DMS 273 treated with DMSO at 0.1 percent for 48 hours (cell line): Measurements from ENCODE around the gene ACSF3.
A peak's percentile ranks its signal among the peaks of the same experiment; 100 is the strongest.

Experiments used
- DNase-seq: peaks from one replicate; lab custom pipeline; 2025; lab: John Stamatoyannopoulos, UW

Gene ACSF3

DNA sequence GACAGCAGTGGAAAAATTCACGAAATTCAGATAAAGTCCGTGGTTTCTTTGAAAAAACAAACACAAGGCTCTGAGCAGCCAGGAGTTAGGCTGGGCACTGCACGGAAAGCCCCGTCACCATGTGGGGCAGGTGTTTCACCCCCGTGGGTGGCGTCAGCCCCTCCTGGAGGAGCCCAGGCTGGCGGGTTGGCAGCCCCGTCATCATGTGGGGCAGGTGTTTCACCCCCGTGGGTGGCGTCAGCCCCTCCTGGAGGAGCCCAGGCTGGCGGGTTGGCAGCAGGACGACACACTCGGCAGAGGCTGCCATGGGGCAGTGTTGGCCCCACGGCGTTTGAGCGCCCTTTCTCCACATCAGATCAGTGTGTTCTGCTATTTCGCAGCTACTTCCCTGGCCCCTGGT, 38.1 kb downstream of the ACSF3 start:
- DNase-seq, result no peak

DNA sequence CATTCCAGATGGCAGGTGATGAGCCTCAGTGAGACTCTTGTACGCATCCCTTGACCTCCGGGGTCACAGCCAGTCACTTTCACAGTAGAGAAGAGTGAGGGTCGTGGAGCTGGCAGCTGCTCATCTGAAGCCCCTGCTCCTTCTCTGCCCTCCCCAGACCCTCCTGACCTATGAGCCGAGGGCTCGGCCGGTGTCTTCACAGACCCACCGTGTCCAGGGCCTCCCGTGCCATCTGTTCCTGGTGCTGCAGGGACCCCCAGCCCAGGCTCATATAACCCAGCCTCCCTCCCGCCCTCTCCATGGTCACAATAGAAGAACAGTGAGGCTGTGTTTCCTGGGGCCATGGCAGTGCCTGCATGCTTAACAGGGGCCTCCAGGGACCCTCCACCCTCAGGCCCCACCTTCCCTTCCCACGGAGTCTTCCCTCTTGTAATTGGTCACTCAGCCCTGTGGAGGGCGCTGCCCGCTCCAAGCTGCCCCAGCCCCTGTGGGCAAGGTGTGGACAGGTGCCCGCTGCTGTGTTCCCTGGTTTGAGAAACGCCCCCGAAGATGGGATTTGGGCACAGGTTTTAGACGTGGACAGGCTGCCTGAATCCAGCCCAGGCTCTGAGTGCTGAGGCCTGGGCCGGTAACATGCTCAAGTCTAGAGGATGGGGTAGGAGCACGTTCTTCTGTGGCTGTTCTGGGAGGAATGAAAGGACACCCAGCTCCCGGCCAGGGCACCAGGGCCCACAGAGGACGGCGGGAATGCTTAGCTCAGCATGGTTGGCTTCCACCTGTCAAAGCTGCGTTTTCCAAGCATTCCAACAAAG, 38.7 kb downstream of the ACSF3 start:
- DNase-seq, result no peak

DNA sequence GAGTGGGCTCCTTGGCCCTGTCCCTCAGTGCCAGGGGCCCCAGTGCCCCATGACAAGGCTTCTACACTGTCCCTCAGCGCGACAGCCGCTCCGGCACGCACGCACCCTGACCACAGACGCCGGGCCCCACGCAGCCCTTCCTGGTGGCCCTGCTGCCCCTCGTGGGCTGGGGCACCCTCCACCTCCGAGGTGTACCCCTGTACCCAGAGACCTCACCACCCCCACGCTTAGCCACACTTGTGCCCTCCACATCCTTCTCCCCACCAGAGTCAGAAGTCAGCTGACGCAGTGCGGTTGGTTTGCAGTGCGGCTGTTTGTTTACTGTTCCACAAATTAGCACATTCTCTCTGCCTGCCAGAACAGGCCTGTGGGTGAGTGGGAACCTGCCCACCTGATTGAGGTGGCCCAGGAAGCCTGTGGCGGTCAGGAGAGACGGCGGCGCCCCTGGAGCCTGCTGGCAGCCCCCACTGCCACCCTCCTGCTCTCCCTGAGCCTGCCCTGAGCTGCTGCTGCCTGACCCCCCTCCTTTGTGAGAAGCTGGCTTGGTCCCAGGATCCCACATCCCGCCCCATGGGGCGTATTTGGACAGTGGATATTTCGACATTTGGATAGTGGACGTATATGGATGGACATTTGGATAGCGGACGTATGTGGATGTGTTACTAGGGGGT, 39.9 kb downstream of the ACSF3 start:
- DNase-seq, result no peak

DNA sequence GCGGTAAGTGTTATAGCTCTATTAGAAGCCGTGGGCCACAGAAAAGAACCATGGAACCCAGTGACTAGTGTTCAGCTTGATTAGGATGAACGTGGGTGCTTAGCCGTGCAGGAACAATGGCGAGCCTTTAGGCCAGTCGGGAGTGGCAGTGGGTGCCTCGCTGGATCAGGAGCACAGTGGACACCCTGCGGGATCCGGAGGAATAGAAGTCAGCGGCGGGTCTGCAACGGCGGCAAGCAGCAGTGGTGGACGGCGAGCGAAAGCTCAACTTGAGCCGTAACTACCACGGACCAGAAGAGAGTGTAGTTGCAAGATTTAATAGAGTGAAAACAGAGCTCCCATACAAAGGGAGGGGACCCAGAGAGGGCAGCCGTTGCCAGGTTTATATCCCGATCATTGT, 40.6 kb downstream of the ACSF3 start:
- no peak for DNase-seq

DNA sequence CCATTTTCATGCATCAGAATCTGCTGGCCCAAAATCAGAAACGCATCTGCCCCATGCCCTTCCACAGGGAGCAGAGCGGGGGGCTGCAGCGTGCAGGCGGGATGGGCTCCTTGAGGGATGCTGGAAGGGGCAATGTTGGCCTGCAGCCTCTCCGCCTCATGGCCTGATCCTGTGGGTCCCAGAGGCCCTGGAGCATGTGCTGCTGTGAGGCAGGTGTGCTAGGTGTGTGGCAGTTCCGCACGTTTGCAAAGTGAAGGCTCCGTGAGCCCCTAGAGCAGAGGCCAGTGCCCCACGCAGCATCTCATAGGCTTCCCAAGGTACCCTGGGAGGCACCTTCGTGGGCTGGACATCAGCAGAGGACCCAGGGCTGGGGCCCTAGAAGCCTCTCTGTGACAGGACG, 41.5 kb downstream of the ACSF3 start:
- no peak for DNase-seq

DNA sequence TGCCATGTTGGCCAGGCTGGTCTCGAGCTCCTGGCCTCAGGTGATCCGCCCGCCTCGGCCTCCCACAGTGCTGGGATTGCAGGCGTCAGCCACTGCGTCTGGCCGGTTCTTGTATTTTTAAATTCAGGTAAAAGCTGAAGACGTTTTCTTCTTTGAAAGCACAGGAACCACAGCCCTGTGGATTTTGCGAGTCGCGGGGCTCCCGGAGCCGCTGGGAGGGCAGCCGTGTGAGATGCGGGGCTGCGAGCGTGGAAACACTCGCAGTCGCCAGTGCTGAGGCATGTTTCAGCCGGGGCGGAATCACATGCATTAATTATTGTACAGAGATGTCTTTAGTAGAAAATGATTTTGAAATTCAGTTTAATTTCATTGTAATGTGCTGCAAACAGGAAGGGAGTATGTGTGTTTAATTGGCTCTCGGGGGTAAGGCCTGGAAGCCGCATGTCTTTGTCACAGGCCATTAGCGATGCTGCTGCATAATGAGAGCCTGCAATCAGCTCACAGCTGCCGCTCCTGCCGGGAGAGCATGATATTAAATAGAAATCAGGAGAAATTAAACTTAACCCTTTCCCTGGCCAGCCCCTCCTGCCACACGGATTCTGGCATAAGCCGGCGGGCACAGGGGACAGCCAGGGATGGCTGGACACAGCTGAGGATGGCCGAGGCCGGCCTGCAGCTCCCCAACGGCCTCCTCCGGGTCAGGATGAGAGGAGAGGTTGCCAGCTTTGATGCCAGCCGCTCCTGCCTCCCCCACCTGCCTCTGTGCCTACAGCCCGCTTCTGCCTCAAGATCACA, 42.5 kb downstream of the ACSF3 start:
- DNase-seq, result peak; percentile 18

DNA sequence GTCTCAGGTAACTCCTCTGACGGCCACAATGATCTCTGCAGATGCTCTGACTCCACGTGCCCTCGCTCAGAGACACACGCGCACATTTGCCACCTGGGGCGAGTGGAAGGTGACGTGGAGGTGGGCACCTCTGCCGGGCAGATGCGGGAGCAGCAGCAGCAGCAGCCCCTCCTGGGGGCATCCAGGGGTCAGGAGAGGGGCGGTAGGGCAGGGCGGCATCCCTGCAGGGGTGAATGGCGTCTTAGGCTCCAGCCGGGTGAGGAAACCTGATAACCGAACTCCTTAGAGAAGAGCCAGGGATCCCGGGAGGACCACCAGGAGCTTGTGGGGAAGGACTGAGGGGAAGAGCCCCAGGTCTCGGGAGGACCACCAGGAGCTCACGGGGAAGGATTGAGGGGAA, 43.3 kb downstream of the ACSF3 start:
- DNase-seq, result no peak

DNA sequence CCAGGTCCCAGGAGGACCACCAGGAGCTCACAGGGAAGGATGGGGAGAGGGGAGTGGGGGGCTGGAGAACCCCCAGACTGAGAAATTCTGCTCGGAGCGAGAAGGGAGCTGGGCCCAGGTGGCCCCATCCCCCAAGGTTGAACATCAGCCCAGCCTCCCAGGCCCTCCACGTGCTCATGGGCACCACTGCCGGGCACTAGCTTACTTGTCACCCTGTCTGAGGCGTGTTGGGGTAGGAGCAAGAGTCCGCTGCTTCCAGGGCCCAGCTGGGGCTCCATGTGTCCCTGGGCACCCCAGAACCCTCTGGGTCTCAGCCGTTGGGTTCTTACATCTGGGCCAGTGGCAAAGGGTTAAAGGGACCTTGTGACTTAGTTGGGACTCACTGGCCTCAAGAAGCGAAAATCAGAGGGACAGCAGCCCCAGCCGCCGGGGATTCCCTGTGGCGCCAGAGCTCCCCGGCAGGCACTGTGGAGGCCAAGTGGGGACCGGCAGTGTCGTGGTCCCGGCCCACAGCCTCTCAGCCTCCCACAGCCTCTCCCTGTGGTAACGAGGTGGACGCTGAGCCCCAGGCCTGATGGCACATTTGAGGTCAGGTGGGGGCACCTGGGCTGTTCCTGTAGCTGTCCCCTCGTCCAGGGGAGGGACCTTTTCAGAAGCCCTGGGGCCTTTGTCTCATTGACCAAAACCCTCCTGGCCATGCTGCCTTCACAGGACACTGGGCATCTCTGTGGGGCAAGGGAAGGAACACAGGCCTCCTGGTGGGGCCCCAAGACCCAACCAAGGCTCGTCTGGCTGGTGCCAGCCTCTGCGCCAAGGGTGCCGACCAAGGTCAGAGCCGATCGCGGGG, 44.2 kb downstream of the ACSF3 start:
- no peak for DNase-seq

DNA sequence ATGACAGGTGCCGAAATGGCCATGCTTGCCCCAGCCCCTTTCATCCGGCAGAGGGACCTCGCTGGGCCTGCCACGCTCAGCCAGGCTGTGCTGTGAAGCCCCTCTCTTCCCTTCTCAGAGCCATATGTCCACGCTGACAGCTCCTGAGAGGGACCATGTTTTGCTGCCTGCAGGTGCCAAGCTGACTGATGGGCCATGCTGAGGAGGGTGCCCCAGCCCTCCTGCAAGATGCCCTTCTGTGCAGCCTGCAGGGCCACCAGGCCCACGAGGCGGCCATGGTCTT, 44.8 kb downstream of the ACSF3 start:
- no peak for DNase-seq

DNA sequence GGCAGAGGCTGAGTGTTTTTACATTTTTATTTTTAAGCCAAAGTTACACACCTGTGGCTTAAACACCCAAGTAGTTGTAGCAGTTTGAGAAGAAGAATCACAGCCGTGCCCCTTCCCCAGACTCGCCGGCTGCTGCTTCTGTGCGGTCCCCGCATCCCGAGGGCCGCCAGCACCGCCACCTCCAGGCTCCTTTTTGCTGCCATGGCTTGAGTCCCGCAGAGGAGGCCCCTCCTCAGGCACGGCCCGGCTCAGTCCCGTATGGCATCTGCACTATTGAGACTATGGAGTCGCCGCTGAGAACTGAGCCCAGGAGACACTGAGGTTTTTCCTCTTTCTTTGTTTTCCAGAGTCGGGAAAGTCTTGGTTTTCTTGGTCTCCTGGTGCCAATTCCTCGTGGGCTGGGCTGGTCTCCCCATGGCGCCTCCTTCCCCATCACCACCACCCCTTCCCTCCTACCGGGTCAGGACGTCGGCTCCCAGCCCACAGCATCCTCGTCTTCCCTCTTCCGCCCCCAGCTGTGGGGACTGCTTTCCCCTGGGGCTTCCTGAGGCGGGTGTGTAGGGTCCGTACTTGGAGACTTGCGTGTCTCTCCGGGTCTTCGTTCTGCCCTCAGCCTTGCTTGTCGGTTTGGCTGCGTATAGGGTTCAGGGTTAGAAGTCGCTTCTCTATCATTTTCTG, 45.3 kb downstream of the ACSF3 start:
- DNase-seq, result no peak

DNA sequence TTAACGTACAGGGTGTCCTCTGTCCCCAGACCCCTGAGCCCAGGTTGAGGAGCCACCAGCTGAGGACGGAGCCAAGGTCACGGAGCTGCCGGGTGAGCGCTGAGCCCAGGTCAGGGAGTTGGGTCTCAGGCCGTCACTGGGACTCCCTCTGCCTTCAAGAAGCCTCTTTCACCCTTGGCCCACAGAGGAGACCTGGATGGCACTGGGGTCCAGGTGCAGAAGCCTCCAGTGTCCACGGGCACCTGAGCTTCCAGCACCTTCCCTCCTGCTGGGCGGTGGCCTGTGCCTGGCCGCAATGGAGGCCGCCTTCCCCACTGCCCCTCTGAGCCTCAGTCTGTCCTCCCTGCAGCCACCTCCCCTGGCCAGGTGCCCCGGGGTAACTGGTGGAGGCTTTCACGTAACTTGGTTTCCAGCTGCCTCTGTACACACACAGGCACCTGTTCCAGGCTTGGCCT, 46.3 kb downstream of the ACSF3 start:
- DNase-seq, result no peak

DNA sequence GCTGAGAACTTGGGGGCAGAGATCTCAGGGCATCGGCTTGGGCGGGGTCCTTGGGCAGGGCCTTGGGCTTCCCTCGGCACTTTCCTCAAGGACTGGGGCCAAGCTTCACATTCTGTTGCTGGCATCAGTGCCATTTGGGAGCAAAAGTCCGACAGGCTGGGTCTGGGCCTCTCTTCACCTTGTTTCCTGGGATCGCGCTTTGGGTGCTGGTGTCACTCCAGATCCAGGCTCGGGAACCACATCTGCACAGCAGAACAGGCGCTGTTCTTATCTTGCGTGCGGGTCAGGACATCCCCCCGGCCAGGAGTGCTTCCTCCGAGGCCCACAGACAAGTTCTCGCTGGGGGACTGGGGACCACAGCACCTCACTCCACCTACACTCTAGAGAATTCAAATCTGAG, 46.7 kb downstream of the ACSF3 start:
- DNase-seq, result no peak

DNA sequence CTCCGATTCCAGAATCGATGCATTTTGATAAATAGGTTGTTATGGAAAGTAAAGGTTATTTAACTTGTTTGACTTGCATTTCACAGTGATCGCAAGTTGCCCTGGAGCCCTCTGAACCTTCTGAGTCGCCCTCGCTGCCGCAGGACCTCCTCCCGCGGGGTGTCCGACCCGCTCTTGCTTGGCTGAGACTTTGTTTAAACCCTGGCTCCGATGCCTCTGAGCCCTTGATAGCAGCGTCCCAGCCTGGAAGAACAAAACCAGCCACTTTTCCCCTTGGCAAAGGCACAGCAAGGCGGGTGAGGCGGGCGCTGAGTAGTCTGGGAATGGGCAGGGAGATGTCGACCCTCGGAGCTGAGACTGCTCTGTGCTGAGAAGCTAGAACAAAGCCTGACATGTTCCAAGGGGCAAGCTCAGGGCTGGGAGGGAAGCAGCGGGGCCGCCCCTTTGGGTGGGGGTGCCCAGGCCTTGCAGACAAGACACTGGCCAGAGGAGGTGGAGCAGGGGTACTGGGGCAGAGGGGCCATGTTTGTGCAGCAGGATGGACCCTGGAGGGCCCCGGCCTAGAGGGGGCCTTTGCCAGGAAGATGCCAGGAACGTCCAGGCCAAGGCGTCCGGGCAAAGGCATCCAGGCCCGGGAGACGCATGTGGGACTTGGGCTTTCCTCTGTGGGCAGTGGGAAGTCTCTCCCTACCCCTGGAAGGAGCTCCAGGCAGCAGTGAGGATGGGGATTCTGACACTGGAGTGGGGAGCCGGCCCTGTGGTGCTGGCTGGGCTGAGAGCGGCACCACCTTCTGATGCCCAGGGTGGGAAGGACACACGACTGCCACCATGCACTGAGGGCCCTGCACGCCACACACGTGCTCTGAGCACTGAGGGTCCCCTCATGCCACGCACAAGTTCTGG, 47.6 kb downstream of the ACSF3 start:
- DNase-seq, result no peak

DNA sequence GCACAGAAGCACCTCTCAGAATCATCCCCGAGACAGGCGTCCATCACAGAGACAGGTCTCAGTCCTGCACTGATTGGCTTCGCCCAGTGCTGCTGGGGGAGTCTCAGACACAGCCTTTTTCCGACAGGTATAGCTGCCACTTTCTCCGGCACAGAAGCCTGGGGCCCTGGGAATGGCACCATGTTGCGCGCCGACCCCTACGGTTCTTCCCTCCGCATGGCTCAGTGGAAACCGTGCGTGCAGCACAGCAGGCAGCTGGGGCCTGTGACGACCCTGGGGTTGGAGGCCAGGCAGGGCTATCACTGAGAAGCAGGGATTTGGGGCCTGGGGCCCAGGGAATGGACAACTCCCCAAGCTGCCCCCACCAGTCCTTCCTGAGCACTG, 48.2 kb downstream of the ACSF3 start:
- DNase-seq, result no peak

DNA sequence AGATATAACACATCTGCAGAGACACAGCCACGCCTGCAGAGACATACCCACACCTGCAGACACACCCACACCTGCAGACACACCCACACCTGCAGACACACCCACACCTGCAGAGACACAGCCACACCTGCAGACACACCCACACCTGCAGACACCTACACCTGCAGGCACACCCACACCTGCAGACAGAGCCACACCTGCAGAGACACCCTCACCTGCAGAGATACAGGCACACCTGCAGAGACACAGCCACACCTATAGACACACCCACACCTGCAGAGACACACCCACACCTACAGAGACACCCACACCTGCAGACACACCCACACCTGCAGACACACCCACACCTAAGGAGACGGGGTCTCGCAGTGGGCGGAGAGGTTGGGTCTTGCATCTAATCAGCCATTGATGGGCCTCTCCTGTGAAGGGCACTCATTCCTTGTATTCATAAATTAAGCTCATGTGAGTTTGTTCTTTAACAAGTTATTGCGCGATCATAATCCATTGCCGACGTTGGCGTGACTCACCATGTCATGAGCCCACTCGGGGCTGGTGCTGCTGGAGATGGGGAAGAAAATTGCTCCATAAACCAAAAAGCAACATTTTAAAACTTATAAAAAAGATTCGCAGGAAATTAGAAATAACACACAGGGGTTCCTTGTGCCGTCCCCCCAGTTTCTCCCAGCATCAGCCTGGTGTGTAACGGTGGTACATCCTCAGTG, 49.0 kb downstream of the ACSF3 start:
- no peak for DNase-seq

DNA sequence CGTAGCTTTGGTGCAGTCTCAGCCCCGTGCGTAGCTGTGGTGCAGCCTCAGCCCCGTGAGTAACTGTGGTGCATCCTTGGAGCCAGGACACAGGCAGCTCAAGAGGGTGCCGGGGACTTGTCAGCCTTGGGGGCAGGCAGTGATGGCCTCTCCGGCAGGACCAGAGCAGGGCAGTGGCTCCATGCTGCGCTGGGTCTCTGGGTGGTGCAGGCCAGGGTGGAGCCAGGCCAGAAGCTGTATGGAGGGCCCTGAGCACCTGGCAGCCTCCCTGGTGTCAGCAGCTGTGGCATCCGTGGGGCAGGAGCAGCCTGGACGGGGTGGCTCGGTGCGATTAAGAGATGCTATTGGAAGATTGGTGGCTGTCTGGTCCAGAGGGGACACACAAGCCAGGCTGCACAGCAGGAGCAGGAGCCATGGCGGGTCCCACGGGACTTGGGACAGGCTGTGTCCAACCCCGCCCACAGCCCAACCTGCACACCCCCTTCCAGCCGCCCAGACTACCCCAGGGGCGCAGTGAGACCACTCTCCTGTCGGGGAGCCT, 49.6 kb downstream of the ACSF3 start:
- no peak for DNase-seq

DNA sequence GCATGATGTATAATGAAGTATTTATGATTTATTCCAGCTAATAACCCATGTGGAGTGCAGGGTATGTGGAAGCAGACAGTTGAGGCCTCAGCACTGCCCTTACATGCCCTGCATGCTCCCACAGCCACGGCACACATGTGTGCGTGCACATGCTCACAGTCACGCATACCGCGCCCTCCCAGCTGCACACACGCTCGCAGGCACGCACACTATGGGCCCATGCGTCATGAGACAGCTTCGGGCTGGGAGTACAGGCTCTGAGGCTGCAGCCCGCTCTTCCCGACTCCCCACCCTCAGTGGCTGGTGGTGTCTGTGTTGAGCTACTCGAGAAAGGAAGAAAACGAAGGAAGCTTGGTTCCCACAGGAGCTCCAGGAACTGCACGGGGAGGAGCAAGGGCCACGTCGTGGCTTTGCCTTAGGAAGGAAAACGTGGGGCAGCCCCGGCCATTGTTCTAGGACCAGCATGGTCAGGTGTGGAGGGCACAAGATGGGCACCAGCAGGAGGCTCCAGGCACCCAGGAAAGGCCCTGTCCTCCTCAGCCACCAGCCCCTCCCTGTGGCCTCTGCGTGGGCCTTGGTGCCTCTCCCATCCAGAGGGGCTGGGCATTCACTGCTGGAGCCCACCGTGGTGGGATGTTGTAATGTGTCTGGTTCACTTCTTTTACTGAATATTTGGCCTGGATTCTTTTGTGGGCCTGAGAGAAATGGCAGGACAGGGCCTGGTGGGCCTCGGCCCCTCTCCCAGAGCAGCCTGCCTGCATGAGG, 50.4 kb downstream of the ACSF3 start:
- no peak for DNase-seq

DNA sequence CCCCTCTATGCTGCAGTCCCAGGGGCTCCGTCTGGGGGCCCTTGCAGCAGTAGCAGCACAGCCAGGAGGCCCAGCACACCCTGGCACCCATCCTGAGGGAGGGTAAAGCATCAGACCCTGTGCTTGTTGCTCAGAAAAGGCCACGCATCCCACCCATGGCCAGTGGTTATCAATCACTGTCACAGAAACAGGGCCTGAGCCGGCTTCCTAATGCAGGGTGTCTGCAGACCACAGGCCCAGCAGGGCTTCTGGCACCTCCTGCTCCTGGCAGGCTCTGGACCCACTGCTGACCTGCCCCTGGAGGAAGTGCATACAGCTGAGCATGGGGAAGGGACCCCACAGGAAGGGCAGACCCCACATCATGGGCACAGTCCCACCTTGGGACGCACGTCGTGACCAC, 51.0 kb downstream of the ACSF3 start:
- no peak for DNase-seq
